Stimulated activated CD4-positive, alpha-beta T cell treated with anti-CD3 and anti-CD28 coated beads, Interleukin-2, amount 100 ng/mL, for 4 hours (primary cell): ENCODE data around the gene HUNK.

ENCODE experiments used
- DNase-seq: peaks from one replicate; pipeline ENCODE4 v3.0.0-alpha.2; 2020; ENCODE audit warnings: low read depth

The HUNK gene

DNA sequence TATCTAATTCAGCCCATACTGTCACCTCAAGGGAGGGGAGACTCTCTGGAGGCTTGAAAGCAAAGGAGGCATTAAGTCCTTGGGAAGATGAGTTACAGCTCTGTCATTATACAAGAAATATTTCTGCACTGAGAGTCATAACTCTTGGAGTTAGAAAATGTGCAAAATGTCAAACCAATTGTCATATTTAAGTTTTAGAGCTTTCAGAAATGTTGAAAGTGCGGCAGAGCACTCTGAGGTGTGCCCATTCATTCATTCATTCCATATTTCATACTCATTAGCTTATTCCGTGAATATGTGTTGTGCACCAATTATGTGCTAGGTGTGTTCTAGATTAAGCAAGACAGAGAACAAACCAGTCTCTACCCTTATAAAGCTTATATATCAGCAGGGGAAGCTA, 87.1 kb downstream of the HUNK start:
- DNase-seq = no peak

DNA sequence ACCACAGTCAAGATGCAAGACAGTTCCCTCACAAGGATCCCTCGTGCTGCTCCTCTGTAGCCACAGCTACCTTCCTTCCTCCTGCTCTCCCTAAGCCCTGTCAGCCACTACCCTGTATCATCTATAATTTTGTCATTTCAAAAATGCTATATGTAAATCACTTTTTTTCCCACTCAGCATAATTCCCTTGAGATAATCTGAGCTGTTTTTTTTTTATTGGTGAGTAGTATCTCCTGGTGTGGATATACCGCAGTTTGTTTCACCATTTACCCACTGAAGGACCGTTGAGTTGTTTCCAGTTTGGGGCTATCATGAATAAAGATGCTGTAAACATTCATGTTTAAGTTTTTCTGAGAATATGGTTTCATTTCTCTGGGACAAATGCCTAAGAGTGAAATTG, 88.2 kb downstream of the HUNK start:
- DNase-seq = no peak

DNA sequence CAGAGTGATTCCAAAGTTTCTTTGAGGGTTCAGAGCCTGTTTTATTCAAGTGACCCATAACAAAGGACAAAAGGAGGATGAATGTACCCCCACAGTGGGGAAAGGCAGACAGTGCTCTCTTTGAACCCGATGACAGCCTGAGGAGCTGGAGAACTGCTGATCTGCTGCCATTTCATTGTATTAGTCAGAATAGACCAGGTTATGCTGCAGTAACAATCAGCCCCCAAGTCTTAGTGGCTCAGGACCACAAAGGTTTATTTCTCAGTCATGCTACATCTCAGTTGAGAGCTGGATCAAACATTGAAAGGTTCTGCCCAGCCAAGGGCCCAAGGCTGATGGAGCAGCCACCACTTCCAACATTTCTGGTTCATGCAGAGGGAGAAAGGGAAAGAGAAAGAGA, 88.9 kb downstream of the HUNK start:
- no peak for DNase-seq

DNA sequence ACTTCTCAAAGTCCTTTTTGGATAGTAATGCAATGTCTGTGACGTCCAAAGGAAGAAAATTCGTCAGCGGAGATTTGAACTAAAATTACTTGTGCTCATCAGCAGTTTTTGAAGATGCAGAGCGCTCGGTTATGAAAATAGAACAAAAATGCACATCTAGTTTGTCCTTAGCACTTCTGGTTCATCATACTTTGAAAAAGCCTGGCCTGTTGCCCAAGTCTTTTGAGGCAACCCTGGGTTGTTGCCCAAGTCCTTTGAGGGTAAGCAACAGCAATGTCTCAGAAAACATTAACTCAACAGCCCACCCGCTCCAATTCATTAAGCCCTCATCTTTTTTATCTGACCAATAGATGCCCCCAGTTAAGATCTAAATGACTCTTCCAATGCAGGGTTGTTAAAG, 91.9 kb downstream of the HUNK start:
- no peak for DNase-seq

DNA sequence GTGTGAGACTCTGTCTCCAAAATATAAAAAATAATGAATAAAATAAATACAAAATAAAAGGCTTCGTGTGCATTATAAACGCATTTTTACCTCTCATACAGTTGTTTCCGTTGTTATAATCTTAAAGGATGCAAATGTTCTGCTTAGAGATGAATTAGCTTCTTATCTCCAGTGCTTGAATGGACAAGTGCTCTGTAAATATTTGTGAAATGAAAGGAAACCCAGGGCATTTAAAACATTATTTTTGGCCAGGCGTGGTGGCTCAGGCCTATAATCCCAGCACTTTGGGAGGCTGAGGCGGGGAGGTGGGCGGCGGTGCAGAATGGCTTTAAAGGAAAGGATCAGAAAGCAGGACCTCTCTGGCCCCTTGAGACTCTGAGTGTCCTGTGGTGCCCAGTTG, 94.5 kb downstream of the HUNK start:
- no peak for DNase-seq

DNA sequence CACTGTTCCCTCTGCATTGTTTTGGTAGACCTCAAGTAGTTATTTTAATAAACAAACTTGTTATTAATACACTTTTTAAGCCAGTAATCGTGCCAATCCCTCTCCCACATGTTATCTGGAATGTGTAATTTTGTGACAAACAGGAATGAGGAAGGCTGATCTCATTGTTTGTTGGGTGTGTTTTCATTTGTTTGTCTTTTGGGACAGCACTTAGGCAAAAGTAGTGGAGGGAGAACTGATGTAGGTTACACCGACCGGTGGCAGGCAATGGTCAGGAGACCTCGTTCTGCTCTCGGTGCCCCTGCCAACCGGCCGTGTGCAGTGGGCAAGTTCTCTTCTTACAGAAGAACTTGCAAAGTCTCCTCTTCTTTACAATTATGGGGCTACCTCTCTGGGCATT, 99.8 kb downstream of the HUNK start:
- DNase-seq = no peak

DNA sequence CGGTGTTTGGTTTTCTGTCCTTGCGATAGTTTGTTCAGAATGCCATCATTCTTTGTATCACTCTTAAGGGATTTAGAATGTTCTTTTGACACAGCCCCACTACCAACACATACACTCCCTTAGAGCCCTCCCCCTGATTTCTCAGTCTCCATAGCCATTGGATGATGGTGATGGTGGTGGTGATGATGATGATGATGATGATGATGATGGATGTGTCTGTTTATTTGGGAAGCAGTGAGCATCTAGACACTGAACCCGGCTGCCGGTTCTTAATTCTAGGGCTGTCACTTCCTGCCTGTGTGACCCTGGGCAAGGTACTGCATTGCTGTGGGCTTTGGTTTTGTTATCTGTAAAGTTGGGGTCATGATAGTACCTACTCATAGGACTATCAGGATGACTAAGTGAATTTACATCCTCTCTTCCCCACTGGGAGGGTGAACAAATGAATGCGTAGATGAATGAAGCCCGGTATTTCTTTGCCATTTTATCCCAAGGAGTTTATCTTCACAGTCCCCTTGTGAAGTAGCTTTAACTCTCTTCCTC, 100.7 kb downstream of the HUNK start:
- no peak for DNase-seq

DNA sequence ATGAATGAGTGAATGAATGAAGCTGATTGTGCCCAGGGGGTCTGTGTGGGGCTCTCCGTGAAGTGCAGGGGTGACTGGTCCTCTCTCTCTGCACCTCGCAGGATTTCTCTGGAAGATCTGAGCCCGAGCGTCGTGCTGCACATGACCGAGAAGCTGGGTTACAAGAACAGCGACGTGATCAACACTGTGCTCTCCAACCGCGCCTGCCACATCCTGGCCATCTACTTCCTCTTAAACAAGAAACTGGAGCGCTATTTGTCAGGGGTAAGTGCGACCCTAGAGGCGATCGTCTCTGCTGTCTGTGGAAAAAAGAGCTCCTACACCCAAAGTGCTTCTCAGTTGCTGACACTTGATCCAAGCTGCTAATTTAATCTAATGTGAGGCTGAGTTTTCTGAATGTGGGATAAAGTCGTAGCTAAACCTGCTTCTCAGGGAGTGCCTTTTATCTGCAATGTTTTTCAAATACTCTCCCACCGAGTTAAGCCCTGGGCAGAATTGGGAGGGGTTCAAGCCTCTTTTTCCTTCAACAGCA, 101.7 kb downstream of the HUNK start:
- no peak for DNase-seq

DNA sequence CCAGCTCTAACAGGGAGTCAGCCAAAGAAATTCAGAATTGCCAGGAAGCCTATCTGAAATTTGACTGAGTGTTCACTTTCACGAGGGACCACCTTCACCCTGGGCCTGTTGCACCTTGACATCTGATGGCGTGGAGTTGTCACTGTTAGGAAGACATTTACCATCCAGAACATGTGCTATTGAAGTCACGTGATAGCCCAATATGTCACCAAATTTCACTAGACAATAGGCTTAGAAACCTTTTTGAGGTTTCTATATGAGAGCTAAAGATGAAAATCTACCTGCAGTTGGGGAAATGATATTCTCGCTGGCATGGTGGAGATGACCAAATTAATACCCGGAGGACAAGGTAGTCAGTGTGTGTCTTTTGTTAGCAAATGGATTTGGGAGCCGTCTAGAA, 102.7 kb downstream of the HUNK start:
- no peak for DNase-seq

DNA sequence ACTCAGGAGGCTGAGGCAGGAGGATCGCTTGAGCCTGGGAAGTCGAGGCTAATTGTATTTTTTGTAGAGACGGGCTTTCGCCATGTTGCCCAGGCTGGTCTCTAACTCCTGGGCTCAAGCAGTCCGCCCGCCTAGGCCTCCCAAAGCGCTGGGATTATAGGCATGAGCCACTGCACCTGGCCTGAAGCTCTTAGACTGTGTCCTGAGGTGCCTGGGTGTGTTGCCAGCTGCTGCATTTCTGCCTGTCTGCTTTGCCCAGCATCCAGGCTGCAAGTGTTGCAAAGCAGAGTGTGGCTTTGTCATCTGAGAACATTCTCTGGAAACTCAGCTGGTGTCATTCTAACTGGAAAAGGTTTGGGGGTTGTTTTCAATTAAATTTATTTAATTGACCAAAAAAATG, 105.0 kb downstream of the HUNK start:
- no peak for DNase-seq

DNA sequence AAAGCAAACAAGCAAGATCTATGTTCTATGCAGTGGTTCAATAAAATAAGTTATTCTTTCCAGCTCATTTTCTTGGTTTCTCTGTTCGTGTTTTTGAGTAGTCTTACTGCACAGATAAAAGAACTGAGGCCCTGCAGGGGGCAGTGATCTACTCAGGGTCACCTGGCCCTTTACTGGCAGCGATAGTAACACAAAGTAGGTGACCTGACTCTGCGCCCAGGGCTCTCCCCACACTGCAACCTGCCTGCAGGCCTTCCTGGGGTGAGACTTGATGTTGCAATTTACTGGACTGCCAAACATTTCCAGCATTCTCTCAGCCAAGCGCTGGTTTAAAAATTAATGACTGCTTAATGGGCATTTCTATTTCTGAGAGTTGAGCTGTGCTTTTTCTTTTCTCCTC, 110.3 kb downstream of the HUNK start:
- DNase-seq = no peak

DNA sequence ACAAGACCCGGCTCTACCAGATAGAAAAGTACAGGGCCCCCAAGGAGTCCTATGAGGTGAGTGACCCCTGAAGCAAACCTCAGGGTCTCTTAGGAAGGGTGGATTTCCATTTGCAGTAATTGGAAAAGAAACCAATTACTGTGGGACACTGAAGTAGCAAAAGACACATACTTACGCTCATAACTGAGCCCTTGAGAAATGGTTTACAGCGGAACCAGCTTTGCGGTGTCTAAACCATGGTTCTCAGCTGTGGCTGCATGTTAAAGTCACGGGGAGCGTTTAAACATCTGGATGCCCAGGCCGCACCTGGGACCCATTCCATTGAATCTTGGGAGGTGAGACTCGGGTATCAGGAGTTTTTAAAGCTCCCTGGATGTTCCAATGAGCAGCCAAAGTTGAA, 110.7 kb downstream of the HUNK start:
- DNase-seq = no peak

DNA sequence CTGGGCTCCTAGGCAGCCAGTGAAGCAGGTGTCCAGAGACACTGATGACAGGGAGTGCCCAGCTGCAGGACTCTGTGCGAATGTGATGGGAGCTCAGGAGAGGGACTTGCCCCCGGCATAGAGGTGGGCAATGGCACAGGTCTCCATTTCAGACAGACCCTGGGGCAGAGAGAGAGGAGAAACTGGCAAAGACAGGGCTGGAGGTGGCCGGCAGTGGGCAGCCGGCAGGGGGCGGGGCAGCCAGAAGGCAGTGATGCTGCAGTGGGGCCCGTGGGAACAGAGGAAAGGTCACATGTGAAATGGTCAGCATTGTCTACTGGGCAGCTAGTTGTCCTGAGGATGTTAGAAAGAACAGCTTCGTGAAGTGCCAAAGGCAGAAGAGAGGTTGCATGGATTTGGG, 112.6 kb downstream of the HUNK start:
- no peak for DNase-seq

DNA sequence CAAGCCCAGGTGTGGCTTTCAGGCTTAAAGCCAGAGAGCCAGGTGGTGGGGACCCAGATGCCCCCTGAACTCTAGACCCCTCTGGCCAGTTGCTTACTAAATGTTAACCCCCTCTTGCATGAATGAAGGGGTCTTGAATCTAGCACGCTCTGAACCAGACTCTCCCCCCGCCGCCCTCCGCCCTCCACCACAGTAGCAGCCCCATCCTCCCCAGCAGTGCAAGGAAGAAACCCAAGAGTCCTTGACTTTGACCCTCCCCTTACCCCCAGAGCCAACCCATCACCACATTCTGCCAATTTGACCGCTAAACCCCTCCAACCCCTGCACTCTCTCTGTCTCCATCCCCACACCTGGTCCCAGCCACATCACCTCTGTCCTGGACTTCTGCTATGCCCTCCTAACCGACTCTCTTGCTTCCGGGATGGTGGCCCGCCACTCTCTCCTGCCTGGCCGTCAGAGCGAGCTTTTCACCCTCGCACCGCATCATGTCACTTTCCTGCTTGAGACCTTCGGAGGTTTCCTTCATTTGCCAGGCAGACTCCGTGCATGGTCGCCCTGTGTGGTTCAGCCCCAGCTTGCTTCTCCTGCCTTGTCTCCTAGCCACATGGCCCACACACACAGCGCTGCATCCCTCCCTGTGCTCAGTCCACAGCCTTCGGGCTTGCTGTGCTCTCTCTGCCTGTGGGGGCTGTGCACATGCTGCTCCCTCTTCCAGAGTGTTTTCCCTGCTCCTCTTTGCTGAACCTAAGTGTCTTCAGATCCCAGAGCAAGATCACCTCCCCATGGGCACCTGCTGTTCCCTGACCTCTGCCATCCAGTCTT, 113.4 kb downstream of the HUNK start:
- DNase-seq = no peak

DNA sequence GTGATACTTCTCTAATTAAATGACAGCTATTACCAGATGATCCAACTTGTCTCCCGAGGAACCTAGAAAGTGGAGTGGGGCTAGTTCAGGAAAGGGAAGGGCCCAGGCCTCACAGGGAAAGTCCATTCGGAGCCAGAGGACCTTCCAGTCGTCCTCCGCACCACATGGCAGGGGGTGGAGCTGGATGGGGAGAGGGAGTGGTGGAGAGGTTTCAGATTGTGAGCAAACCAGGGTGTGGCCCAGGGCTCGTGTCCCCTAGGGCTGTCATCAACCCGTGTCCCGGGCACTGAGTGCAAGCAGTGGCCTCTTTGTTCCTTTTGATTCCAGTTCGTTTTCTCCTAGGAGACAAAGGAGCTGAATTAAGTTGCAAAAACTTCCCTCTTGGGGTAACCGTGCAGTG, 114.9 kb downstream of the HUNK start:
- no peak for DNase-seq

DNA sequence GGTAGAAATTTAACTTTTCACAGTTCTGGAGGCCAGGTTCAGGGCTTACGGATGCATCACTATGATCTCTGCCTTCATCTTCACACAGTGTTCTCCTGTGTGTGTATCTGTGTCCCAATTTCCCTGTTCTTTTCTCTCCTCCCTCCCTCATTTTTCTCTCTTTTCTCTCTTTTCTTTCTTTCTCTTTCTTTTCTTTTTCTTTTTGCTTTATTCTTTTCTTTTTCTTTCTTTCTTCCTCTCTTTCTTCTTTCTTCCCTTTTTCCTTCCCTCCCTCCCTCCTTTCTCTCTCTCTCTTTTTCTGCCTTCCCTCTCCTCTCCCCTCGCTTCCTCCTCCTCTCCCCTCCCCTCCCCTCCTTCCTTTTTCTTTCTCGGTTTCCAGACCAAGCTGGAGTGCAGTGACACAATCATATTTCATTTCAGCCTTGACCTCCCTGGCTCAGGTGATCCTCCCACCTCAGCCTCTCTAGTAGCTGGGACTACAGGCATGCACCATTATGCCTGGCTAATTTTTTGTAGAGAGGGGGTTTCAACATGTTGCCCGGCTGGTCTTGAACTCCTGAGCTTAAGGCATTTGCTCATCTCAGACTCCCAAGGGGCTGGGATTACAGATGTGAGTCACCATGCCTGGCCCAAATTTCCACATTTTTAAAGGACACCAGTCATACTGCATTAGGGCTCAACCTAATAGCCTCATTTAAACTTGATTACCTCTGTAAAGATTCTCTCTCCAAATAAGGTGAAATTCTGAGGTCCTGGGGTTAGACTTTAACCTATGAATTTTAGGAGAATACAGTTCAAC, 115.9 kb downstream of the HUNK start:
- no peak for DNase-seq

DNA sequence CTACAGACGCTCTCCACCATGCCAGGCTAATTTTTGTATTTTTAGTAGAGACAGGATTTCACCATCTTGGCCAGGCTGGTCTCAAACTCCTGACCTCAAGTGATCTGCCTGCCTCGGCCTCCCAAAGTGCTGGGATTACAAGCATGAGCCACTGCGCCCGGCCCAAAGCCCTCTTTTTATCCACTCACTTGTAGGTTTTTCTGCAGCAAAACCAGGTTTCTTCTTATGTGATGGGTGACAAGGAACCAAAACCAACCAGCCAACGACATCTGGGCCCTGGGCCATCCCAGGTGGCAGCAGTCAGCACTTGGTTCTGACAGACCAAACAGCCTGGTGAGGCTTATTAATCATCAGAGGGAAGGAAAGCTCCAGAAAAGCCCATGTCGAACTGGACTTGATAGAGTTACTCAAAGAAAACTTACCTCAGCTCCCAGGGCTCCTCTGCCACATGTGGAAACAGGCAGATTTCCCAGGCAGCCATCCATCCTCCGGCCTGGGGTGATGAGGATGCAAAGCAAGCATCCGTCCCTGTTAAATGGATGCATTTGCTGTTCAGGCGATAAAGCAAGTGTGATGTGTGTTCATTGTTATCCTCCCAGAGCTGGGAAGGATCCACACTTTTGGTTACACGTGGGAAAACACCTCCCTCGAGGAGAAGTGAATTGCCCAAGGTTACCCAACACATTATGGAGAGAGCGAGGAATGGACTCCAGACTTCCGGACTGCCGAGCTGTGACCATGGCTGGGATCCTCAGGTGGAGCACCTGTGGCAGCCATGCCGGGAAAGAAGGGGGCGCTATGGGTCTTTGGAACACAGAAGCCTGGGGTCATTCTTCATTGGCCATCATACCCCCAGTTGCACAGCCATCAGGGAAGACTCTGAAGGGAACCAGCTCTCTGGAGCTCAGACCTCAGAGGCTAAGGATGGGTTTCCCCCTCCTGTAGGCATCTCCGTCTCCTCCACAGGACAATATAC, 118.8 kb downstream of the HUNK start:
- DNase-seq = no peak

DNA sequence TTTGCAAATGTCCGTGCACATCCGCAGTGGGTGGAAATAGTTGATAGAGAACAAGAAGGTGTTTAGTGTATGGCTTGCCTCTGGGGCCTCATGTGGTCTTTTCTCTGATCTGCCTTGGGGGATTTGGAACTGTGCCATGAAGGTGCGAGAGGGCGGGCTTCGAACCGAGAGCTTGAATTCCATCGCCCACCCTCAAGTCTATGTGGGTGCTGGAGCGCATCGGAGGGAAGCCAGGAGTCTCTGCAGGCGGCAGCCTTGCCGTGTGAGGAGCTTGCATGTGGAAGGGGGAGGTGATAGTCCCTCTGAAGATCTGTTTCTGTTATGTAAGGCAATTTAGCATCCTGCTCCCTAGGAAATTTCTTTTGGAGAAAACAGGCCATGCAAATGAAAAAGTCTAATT, 119.6 kb downstream of the HUNK start:
- DNase-seq = no peak

DNA sequence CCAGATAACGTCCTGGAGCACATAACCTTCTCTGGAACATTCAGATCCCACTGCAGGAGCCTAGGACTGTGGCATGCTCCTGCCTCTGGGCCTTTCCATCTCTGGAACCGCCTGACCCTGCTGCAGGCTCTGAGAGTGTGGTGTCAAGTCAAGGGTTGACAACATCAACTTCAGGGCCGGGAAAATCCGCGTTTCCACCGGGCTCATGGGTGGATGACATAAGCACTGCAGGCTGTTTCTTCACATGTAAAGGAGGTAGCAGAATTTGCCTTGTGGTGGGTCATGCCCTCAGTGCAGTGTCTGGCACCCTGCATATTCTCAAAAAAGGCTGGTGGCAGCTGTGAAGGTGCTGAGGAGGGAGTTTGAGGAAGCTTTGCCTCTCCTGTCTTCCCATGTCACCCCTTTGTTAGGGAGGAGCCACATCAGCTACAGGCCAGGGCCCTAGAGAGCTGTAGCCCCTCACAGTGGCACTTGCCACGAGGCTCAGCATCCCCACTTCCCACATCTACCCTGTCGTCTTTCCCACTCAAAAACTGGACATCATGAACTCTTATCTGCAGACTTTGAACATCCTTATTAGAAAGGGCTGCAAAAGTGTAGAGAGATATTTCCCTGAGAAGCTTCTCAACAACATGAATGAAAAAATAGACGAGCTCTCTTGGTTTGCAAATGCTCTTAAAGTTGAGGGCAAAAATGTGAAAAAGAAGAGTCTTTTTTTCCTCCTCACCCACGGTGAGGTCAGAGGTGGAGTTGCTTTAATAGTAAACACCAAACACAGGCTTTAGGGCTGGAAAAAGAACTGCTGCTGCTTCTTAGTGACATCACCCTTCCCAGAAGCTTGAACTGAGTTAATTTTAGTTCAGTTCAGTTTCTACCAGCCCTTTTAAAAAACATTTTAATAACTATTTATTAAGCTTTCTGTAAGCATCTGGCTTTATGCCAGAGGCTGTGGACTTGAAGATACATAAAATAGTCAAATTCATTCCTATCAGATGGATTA, 121.3 kb downstream of the HUNK start:
- DNase-seq = no peak

DNA sequence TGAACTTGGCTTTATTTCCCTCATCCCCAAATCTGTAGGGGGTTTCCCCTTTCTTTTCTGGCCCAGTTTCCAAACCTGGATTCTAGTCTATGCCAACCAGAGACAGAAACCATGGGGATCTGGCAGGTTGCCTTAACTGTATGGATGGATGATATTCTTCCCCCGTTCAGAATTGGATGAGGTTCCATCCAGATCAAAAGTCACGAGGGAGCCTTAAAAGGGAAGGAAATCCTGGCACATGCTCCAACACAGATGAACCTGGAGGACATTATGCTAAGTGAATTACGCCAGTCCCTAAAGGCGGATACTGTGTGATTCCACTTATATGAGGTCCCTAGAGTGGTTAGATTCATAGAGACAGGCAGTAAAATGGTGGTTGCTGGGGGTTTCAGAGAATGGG, 124.4 kb downstream of the HUNK start:
- no peak for DNase-seq
